Panc1 (cell line): ENCODE data around the gene HSP90AB1. TPM values are rescaled to one million over a fixed set of nuclear protein-coding genes. Genes with fewer than 3 reads are reported as not detected.

Experiments used
- ATAC-seq: fragments of 200-7000 bp; cut with Tn5 transposase; 2 replicates; pipeline ENCODE4 v1.9.1; 2020; ENCODE audit warnings: mild to moderate bottlenecking, moderate library complexity
- BruUV-seq: library from RNA; stranded (reverse); fragments of 400-500 nt; replicated peaks from 2 replicates; lab custom pipeline; 2021; lab: Mats Ljungman, UMichigan
- CTCF ChIA-PET: fragments of 300-600 bp; sonication (Branson Sonifier 250); formaldehyde crosslinking; loops from one replicate; lab custom pipeline; 2022; ENCODE audit warnings: antibody characterized with exemption; lab: Charles Lee
- POLR2A ChIA-PET: fragments of 300-600 bp; sonication (Branson Sonifier 250); formaldehyde crosslinking; loops from one replicate; lab custom pipeline; 2022; ENCODE audit warnings: antibody characterized with exemption; lab: Charles Lee
- DNase-seq: peaks from one replicate; pipeline ENCODE4 v3.0.0-alpha.2; 2010; ENCODE audit warnings: low read depth, low spot score
- H3K27ac ChIP-seq: 2 replicates; pipeline ENCODE4 v1.5.1; 2011; ENCODE audit warnings: mild to moderate bottlenecking, low read length, inconsistent platforms
- H3K27me3 ChIP-seq: fragments of 200-500 bp; sonication (Bioruptor generic); 2 replicates; pipeline ENCODE4 v1.6.0; 2014; ENCODE audit warnings: low read length, inconsistent platforms; ENCODE audit not compliant: control insufficient read depth, insufficient read depth
- H3K36me3 ChIP-seq: fragments of 200-500 bp; sonication (Bioruptor generic); 2 replicates; pipeline ENCODE4 v1.5.1; 2014; ENCODE audit warnings: inconsistent platforms, mild to moderate bottlenecking, low read length, moderate library complexity; ENCODE audit not compliant: control insufficient read depth, insufficient read depth
- H3K4me1 ChIP-seq: 2 replicates; pipeline ENCODE4 v1.5.1; 2011; ENCODE audit warnings: inconsistent platforms, mild to moderate bottlenecking, low read length, moderate library complexity; ENCODE audit not compliant: control insufficient read depth, insufficient read depth
- H3K4me3 ChIP-seq, 2 experiments: 2 replicates each; pipeline ENCODE4 v1.5.1; 2011 to 2012; ENCODE audit warnings: low read depth in 2 of 2, low read length in 2 of 2, mild to moderate bottlenecking in 2 of 2, inconsistent platforms in 1 of 2, moderate library complexity in 1 of 2
- H3K9me3 ChIP-seq: fragments of 200-500 bp; sonication (Bioruptor generic); 2 replicates; pipeline ENCODE4 v1.5.1; 2014; ENCODE audit warnings: low read depth, mild to moderate bottlenecking, inconsistent platforms, low read length, moderate library complexity; ENCODE audit not compliant: control insufficient read depth, insufficient read depth
- CTCF ChIP-seq: fragments of 450-650 bp; IDR thresholded peaks from 2 replicates; pipeline ENCODE4 v1.5.1; 2017; ENCODE audit warnings: mild to moderate bottlenecking
- POLR2AphosphoS5 ChIP-seq: IDR thresholded peaks from 2 replicates; pipeline ENCODE4 v1.6.1; 2012; ENCODE audit warnings: mild to moderate bottlenecking, low read depth, low read length, moderate library complexity
- REST ChIP-seq, 2 experiments: IDR thresholded peaks; 2 replicates each; pipeline ENCODE4 v1.6.1; 2011 to 2012; ENCODE audit warnings: low read depth in 2 of 2, control low read depth in 1 of 2, low read length in 1 of 2, mild to moderate bottlenecking in 1 of 2, moderate library complexity in 1 of 2; ENCODE audit not compliant: insufficient read depth in 1 of 2
- SIN3A ChIP-seq: IDR thresholded peaks from 2 replicates; pipeline ENCODE4 v1.6.1; 2012; ENCODE audit warnings: low read depth, mild to moderate bottlenecking, low read length, moderate library complexity, borderline replicate concordance; ENCODE audit not compliant: insufficient read depth
- TCF7L2 ChIP-seq: IDR thresholded peaks from 2 replicates; pipeline ENCODE4 v1.6.1; 2011; ENCODE audit warnings: mild to moderate bottlenecking, low read depth, low read length, inconsistent platforms
- in situ Hi-C: cut with HindIII; loops from 2 replicates; pipeline ENCODE4 v1.10.0; 2016; ENCODE audit warnings: low sequenced_read_pairs, low pct_unique_long_range_greater_than_20kb
- intact Hi-C: fragments of 100-400 bp; cut with micrococcal nuclease; formaldehyde crosslinking; loops from one replicate; pipeline ENCODE4 v1.10.0; 2022; ENCODE audit not compliant: unreplicated experiment
- total RNA-seq: library from RNA; stranded (reverse); gene quantifications from one replicate; pipeline ENCODE4 v1.2.1, GENCODE V29; 2021; ENCODE audit not compliant: unreplicated experiment

HSP90AB1 gene
- total RNA-seq, 1 experiment from 2014 or later = 1,253 TPM

- Histone ChIP-seq H3K27ac (no peak overlapping the region), H3K9me3 (no peaks in the 10 kb centered on the region), H3K4me1 (peaks cover 30% of the 10 kb centered on the region), H3K27me3 (no peaks in the 10 kb centered on the region), H3K4me3 (no peak overlapping the region), H3K36me3 (no peaks in the 10 kb centered on the region)
- DNase-seq = no peak
- no TSS peak for BruUV-seq
- CTCF ChIA-PET = no interaction called here
- TF ChIP-seq POLR2AphosphoS5 (no peak), REST (IDR thresholded peaks at IDR 0.05; ENCODE audit: insufficient read depth in 1 of 2, low read depth in 2 of 2, low read length in 1 of 2) (no peak), CTCF (no peak)
- in situ Hi-C loops (no loop called here), intact Hi-C loops (no loop called here)
- no peak for ATAC-seq
- POLR2A ChIA-PET = no interaction called here
Observed at GRCh38 chr6:44201638-44202303, 45.1 kb upstream of the HSP90AB1 start.

- Histone ChIP-seq H3K4me1 (peaks cover 30% of the 10 kb centered on the region), H3K4me3 (no peak overlapping the region), H3K9me3 (no peaks in the 10 kb centered on the region), H3K27ac (peak overlapping the region; percentile 68; the same call in 1 of the 2 replicates), H3K27me3 (no peaks in the 10 kb centered on the region), H3K36me3 (no peaks in the 10 kb centered on the region)
- ATAC-seq = no peak
- ChIA-PET POLR2A (interaction anchor here (0.6 kb wide), 2 partner anchors 22 to 35 kb away, joined by 3 to 5 read pairs; no protein-coding TSS in a partner anchor), CTCF (no interaction called here)
- DNase-seq = no peak
- TF ChIP-seq POLR2AphosphoS5 (no peak), REST (IDR thresholded peaks at IDR 0.05; ENCODE audit: insufficient read depth in 1 of 2, low read depth in 2 of 2, low read length in 1 of 2) (no peak), CTCF (no peak), TCF7L2 (no peak), SIN3A (no peak)
- intact Hi-C loops (no loop called here), in situ Hi-C loops (no loop called here)
- no TSS peak for BruUV-seq
Observed at GRCh38 chr6:44202332-44202971, 44.4 kb upstream of the HSP90AB1 start.
